HG03139 (cell line): ENCODE data around the gene SLC17A7.
"Not testable (repeated sequence)": the region's sequence is repeated elsewhere in the genome, so short reads cannot be mapped to it uniquely, and the experiment has no call there.

Source experiments
- ATAC-seq: cut with Tn5 transposase; IDR thresholded peaks from one replicate; pipeline ENCODE4 v1.9.1; 2021; ENCODE audit not compliant: unreplicated experiment

SLC17A7 gene

DNA sequence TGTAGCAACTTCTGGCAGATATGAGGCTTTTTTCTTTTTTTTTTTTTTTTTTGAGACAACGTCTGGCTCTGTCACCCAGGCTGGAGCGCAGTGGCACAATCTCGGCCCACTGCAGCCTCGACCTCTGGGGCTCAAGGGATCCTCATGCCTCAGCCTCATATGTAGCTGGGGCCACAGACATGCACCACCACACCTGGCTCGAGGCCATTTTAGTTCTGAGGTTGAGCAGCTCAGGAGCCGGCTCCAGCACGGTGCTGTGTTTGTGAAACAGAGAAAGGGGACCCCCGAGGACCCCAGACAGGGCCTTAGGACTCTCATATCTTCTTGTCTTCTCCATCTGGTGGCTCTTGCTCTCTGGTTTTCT is 29.3 kb upstream of the SLC17A7 start:
- no peak for ATAC-seq

DNA sequence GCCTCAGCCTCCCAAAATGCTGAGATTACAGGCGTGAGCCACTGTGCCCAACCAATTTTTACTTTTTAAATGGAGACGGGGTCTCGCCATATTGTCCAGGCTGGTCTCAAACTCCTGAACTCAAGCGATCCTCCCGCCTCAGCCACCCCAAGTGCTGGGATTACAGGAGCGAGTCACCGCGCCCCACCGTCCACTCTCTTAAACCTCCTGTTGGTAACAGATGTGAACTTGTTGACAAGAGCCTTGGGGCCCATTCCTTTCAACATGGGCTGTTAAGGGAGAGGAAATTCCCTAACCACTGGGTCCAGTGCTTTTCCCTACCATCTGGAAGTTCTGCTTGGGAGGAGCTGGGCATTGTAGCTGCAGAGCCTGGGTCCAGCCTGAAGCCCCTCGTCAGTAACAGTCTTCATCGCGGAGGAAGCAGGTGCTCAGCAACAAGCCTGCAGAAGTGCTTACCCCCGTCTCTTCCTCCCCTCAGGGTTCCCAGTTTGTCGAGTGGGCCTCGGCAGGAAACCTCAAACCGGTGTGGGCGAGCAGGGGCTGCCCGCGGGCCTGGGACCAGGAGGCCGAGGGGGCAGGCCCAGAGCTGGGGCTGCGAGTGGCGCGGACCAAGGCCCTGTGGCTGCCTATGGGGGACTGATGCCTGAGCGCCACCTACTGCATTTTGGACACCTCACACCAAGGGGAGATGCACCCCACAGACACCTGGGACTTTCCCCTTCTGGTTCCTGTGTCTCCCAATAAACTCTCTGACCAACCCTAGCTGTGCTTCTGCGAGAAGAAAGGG is 28.7 kb upstream of the SLC17A7 start:
- ATAC-seq = peak; percentile 38

DNA sequence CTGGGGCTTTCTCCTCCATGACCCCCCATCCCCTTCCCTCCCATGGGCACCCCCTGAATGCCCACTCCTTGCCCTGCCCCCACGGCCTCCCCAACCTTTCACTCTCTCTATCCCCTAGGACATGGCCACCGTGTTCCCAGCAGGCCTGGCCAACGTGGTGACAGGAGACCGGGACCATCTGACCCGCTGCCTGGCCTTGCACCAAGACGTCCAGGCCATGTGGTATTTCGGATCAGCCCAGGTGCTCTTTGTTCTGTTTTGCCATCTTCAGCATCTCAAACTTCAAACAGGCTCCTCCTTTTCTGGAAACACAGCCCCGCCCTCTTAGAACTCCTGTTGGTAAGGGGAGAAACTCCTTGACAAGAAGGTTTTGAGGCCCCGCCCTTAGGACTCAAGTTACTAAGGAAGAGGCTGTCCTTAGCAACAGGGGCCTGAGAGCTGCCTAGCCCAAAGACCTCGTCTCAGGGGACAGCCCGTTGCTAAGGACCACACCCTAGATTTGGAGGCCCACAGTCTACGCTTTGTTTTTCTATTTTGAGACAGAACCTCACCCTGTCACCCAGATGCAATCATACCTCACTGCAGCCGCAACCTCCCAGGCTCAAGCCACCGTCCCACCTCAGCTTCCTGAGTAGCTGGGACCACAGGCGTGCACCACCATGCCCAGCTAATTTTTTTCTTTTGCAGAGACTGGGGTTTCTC is 27.6 kb upstream of the SLC17A7 start:
- peak; percentile 59 for ATAC-seq

DNA sequence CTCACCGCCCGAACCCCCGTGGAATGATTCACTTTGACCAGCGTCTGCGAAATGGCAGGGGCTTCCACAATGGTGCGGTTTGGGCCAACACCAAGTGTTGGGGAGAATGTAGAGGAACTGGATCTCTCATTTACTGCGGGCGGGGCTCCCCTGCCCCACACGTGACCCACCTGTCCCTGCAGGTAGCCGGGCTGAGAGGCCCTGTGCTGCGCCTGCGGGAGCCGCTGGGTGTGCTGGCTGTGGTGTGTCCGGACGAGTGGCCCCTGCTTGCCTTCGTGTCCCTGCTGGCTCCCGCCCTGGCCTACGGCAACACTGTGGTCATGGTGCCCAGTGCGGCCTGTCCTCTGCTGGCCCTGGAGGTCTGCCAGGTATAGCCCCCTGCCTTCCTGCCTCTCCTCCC is 26.9 kb upstream of the SLC17A7 start:
- no peak for ATAC-seq

DNA sequence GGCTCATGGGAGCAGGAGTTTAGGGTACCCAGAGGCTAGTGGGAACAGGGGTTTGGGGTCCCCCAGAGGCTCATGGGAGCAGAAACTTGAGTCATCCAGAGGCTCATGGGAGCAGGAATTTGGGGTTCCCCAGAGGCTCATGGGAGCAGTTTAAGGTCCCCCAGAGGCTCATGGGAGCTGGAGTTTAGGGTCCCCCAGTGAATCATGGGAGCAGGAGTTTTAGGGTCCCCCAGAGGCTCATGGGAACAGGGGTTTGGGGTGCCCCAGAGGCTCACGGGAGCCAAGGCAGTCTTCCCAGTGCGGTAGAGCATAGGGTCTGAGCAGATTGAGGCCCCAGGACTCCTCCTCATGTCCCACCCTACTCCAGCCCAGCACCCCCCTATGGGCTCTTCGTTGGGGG is 24.0 kb upstream of the SLC17A7 start:
- ATAC-seq = no peak

DNA sequence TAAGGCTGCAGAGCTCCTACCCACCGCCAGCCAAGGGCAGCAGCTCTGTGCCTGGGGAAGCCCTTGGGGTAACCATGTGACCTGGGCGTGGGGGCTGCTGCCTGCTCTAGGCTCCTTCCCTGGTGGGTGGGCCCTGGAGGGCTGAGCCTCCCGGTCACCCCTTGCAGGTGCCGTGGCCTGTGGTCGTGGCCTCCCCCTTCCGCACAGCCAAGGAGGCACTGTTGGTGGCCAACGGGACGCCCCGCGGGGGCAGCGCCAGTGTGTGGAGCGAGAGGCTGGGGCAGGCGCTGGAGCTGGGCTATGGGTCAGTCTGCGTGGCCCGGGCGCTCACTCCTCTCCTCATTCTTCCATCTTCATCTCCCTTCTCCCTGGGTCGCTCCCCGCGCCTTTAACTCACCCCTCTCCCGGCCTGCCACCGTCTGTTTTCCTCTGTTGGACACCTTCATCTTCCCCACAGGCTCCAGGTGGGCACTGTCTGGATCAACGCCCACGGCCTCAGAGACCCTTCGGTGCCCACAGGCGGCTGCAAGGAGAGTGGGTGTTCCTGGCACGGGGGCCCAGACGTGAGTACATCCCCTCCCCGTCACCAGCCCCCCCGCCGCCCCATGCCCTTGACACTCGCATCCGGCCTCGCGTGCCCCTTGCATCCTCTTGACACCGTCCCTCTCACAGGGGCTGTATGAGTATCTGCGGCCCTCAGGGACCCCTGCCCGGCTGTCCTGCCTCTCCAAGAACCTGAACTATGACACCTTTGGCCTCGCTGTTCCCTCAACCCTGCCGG is 22.8 kb upstream of the SLC17A7 start:
- no peak for ATAC-seq

DNA sequence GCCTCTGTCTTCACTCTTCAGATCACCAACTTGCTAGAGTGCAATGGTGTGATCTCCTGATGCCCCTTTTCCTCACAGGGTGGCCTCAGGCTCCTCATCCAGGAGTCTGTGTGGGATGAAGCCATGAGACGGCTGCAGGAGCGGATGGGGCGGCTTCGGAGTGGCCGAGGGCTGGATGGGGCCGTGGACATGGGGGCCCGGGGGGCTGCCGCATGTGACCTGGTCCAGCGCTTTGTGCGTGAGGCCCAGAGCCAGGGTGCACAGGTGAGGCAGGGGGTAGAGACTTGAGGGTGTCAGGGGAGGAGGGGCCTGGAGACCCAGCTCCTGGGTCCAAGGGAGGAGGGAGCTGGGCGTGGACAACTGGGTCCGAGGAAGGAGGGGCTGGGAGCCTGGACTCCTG is 21.2 kb upstream of the SLC17A7 start:
- no peak for ATAC-seq

DNA sequence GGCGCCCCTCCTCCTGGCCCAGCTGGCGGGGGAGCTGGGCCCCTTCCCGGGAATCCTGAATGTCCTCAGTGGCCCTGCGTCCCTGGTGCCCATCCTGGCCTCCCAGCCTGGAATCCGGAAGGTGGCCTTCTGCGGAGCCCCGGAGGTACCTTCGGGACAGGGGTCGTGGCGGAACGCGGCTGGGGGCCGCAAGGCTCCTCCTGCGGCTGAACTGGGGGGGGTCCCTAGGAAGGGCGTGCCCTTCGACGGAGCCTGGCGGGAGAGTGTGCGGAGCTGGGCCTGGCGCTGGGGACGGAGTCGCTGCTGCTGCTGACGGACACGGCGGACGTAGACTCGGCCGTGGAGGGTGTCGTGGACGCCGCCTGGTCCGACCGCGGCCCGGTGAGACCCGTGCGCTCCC is 20.3 kb upstream of the SLC17A7 start:
- ATAC-seq = no peak

DNA sequence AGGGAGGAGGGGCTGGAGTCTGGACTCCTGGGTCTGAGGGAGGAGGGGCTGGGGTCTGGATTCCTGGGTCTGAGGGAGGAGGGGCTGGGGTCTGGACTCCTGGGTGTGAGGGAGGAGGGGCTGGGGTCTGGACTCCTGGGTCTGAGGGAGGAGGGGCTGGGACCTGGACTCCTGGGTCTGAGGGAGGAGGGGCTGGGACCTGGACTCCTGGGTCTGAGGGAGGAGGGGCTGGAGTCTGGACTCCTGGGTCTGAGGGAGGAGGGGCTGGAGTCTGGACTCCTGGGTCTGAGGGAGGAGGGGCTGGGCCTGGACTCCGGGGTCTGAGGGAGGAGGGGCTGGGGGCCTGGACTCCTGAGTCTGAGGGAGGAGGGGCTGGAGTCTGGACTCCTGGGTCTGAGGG is 19.8 kb upstream of the SLC17A7 start:
- not testable (repeated sequence) for ATAC-seq

DNA sequence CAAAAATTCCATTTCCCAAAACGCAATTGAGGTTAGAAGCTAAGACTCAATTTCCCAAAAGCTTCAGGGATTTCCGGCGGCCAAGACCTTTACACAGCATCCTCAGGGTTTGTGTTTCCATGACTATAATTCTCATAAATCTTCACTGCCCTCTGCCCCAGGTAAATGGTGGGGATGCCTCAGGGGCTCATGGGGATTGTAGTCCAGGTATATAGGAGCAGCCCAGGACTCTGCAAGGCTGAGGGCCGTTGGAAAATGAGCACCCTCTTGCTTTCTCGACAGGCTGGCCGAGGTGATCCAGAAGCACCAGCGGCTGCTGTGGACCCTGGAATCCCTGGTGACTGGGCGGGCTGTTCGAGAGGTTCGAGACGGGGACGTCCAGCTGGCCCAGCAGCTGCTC is 18.1 kb upstream of the SLC17A7 start:
- no peak for ATAC-seq

DNA sequence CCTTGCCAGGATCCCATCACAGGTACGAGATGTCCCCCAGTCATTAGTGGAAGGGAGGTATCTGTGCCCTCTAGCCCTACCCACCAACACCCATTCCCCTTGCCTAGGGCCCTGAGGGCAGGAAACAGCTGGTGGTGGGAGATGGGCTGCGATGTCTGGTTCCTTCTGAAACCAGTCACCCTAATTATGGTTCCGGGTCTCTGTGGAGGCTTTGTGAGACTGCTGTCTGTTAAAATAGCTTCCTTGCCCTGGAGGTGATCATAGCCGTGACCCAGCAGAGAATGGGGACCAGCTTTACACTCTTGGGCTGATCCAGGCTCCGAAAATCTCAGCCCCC is 17.2 kb upstream of the SLC17A7 start:
- no peak for ATAC-seq

DNA sequence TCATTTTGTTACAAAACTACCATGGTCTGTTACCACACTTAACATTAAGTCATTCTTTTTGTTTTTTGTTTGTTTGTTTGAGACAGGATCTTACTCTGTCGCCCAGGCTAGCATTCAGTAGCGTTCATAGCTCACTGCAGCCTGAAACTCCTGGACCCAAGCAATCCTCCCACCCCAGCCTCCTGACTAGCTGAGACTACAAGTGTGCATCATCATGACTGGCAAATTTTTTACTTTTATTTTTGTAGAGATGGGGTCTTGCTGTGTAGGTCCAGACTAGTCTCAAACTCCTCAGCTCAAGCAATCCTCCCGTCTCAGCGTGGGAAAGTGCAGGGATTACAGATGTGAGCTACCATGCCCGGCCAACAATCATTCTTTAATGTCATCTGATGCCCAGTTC is 15.0 kb upstream of the SLC17A7 start:
- no peak for ATAC-seq

DNA sequence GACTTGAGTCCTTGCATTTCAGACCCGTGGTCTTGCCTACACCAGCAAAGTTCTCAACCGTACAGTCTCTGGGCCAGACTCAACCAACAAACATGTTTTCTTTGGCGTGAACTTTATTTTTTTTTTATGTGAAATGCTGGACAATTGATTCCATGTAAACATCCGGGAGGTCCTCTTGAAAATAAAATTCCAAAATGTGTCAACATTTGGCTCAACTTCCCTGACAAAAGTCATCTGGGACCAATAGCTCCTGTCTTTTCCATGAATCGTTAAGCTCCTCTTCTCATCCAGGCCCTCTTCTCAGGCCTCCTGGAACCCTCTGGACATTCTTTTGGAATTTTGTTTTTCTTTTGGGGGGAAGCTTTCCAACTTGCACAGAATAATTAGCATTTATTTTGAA is 14.4 kb upstream of the SLC17A7 start:
- ATAC-seq = no peak

DNA sequence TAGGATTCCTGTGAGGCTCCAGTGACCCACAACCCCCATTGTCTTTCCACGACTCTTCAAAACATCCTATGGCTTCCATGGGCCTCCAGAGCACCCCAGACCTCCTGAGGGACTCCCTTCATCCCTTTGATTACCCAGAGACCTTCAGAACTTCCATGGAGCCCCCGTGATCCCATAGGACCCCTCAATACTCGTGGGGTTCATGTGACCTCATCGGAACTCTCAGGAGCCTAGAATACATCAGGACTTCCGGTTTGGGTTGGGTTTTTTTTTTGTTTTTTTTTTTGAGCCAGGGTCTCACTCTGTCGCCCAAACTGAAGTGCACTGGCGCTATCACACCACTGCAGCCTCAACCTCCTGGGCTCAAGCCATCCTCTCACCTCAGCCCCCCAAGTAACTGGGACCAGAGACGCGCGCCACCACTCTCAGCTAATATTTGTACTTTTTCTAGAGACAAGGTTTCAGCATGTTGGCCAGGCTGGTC is 12.5 kb upstream of the SLC17A7 start:
- ATAC-seq = no peak

DNA sequence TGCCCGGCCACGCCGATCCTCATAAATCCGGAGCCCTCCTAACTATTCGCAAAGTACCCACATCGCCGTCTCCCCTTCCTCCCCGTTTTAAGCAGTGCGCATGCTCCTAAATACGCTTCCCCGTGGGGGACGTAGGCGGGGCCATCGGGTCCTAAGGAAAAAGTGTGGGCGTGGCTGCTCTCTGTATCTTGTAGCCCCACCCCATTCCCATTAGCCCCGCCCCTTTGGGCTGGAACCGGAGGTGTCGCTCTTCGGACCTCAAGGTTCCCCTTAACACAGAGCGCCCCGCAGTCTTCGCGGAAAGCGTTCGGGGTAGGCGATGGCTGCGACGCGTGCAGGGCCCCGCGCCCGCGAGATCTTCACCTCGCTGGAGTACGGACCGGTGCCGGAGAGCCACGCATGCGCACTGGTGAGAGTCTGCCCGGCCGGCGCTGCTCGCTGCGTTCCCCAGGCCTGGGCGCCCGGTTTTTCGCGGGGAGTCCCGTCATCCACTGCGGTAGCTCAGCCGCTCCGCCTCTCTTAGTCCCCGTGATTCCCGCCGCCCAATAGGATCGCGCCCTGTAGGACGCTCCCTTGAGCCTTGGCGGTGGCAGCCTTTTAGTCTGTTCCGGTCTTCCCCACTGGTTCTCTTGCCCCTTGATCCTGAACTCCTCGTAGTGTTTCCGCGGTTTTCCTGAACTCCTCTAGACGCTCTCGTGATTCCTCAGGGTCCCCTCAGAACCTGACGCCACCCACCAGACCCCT is 11.9 kb upstream of the SLC17A7 start, which contains the start of gene ALDH16A1:
ALDH16A1 (plus strand) TSS at position 213 of the 744 bp plus-strand sequence; CDS start at position 320, 107 bp downstream.
- ATAC-seq = peak; percentile 81

DNA sequence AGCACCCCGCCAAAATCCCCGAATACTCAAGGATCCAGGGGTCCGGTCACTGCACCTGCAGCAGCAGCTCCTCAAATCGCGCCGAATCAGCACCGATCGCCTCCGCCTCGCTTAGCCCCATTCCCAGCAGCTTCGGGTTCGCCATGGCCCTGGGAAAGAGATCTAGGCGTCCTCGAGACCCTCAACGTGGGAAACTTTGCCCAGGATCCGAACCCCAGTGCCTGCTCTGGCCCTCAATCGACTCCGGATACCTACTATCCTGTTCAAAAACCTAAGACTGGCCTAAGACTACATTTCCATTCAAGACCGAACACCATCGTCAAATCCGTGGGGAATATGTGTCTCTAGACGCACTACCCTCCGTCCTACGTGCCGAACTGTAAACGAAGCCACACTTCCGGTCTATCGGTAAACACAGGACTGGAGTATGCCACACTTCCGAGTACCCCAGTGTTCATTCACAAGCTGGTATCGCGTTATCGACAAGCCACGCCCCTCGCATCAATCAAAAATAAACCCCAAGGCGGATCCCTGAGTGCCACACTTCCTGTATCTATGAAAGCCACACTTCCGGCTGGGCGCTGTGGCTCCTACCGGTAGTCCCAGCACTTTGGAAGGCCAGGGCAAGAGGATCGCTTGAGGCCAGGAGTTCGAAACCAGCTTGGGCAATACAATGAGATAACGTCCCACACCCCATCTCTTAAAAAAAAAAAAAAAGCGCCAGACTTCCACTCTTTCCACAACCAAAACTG is 10.3 kb upstream of the SLC17A7 start, which contains the start of gene PIH1D1:
PIH1D1 (minus strand) TSS at position 385 of the 752 bp plus-strand sequence; CDS start at position 145, 240 bp downstream.
- ATAC-seq = peak; percentile 53

DNA sequence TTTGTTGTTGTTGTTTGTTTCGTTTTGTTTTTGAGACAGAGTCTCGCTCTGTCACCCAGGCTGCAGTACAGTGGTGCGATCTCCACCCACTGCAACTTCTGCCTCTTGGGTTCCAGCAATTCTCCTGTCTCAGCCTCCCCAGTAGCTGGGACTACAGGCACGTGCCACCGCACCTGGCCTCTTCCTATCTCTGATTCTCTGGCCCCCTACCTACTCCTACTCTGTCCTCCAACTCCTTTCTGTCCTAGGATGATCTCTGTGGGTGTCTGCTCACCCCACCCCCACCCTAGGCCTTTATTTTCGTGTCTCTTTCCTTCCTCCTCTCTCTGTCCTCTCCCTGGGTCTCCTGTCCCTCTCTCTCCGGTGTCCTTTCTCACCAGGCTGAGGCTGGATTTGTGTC is 9.1 kb upstream of the SLC17A7 start:
- no peak for ATAC-seq

DNA sequence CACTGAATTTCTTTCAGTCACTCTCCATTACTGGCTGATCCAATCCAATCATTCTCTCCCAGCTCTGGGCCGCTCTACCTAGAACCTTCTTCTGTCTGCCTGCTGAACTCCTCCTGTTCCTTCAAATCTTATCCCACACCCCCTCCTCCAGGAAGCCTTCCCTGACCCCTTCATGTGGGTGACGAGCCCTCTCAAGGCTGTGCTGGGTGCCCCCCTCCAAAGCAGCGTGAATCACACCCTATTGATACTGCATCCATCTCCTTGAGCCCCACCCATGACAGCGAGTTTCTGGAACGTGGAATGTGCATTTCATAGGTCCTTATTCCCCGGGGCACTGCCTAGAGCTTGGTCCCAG is 7.1 kb upstream of the SLC17A7 start:
- no peak for ATAC-seq

DNA sequence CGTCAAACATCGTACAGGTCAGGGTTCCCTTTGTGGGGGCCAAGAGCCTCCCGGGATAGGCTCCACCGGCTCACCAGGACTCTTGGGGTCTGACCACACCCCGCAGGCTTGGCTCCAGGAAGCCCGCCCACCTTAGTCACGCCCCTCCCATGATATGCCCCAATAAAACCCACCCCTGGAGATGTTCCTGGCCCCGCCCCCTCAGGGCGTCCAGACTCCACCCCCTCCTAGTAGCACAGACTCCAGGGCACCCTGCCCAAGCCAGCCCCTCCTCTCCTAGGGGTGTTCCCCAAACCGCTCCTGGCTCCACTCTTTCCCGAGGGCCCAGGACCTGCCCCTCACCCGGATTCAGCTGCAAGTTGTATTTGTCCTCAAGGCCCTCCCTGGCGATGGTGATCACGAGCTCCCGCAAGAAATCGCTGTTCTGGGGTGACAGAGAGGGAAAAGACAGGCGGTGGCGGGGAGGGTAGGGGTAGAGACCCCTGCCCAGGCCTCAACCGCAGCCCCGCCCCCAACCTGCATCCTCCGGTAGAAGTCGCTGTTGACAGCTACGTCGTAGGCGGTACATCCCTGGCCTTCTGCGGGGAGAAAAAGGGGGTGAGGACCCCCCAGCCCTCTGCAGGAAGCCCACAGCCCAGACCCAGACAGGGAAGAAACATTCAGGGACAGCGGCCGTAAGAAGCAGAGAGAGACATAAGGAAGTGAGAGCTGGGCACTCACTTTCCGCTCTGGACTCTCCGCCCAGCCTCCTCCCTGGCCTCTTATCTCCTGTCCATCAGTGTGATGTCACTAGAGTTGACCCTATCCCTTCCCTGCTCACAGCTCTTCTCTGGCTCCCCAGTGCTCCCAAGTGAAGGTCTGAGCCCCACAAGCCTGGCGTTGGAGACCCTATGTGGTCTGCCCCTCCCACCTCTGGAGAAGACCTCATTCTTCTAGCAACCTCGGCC is 6.4 kb upstream of the SLC17A7 start:
- no peak for ATAC-seq
